ENCODE results near the gene MAP4K2.

GRCh38 chr11:64778223-64778472, 24.9 kb downstream of the MAP4K2 start:
- no peak for TF ChIP-seq CTCF (IDR thresholded peaks at IDR 0.05)
- TF ChIP-seq POLR2A (IDR thresholded peaks at IDR 0.05) = no peak
